ENCODE results near the gene EVL.

DNA sequence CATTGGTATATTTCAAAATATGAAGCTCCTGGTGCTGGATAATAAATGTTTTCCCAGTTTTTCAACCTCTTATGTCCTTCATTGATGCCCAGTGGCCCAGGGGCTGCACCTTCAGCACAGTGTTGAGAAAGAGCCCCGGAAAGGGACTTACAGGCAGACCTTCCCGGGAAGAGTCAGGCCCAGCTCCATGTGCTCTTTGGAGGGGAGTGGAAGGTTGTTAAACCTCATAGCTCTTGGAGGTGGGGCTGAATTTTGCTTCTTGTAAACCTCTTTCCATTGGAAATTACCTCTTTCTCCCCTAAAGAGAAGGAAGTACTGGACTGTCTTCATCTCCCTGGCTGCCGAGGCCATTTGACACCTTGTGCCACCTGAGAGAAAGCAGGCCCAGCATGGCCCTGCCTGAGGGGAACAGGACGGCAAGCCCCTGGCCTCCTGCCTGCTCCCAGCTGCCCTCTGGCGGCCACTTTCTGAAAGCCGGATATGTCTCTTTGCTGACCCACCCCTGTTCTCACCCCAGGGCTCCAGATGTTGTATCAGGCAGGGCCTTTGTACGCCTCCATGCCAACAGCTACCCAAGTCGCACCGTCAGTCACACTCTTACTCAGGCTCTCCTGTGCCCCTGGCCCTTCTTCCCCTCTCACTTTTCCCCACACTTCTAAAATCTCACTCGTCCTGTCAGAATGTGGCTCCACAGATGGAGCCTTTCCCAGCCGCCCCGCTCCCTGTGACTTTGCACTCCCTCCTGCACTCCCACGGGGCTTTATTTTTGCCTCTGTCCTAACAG lies 43.0 kb downstream of the EVL start:
- TF ChIP-seq, protein P1, sequence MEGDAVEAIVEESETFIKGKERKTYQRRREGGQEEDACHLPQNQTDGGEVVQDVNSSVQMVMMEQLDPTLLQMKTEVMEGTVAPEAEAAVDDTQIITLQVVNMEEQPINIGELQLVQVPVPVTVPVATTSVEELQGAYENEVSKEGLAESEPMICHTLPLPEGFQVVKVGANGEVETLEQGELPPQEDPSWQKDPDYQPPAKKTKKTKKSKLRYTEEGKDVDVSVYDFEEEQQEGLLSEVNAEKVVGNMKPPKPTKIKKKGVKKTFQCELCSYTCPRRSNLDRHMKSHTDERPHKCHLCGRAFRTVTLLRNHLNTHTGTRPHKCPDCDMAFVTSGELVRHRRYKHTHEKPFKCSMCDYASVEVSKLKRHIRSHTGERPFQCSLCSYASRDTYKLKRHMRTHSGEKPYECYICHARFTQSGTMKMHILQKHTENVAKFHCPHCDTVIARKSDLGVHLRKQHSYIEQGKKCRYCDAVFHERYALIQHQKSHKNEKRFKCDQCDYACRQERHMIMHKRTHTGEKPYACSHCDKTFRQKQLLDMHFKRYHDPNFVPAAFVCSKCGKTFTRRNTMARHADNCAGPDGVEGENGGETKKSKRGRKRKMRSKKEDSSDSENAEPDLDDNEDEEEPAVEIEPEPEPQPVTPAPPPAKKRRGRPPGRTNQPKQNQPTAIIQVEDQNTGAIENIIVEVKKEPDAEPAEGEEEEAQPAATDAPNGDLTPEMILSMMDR (IDR thresholded peaks at IDR 0.05) = peak; percentile 66 to 87 (median 76)
- TF ChIP-seq POLR2A (IDR thresholded peaks at IDR 0.05) = no peak

All from prostate gland (tissue), 2 donors.